Mesenchymal stem cell (in vitro differentiated cells and primary cell): ENCODE results near the gene AHRR.

Source experiments
- DNase-seq: peaks from one replicate; pipeline ENCODE4 v3.0.0-alpha.2; 2013
- H2AFZ ChIP-seq: one replicate; pipeline ENCODE4 v1.6.1; 2013; ENCODE audit warnings: low read depth, mild to moderate bottlenecking, control low read depth, inconsistent platforms, low read length, moderate library complexity
- H2AK5ac ChIP-seq: 2 replicates; pipeline ENCODE4 v1.6.1; 2013; ENCODE audit warnings: low read length, moderate library complexity, mild to moderate bottlenecking, inconsistent platforms; ENCODE audit not compliant: severe bottlenecking
- H2BK120ac ChIP-seq: one replicate; pipeline ENCODE4 v1.6.1; 2013; ENCODE audit warnings: low read depth, mild to moderate bottlenecking, inconsistent platforms, low read length, moderate library complexity
- H2BK12ac ChIP-seq, 2 experiments: one replicate each; pipeline ENCODE4 v1.6.1; 2013; ENCODE audit warnings: inconsistent platforms in 2 of 2, low read length in 2 of 2, mild to moderate bottlenecking in 2 of 2, moderate library complexity in 2 of 2, control low read depth in 1 of 2
- H2BK15ac ChIP-seq: one replicate; pipeline ENCODE4 v1.6.1; 2013; ENCODE audit warnings: mild to moderate bottlenecking, low read depth, inconsistent platforms; ENCODE audit not compliant: poor library complexity, severe bottlenecking
- H2BK5ac ChIP-seq: 2 replicates; pipeline ENCODE4 v1.6.1; 2013; ENCODE audit warnings: low read depth, mild to moderate bottlenecking, low read length, control low read depth, inconsistent platforms; ENCODE audit not compliant: poor library complexity, severe bottlenecking
- H3K14ac ChIP-seq, 2 experiments: one replicate each; pipeline ENCODE4 v1.6.1; 2013; ENCODE audit warnings: inconsistent platforms in 2 of 2, low read length in 2 of 2, control low read depth in 1 of 2, mild to moderate bottlenecking in 1 of 2, moderate library complexity in 1 of 2
- H3K18ac ChIP-seq, 2 experiments: one replicate each; pipeline ENCODE4 v1.6.1; 2013; ENCODE audit warnings: inconsistent platforms in 2 of 2, low read length in 2 of 2, control low read depth in 1 of 2, low read depth in 1 of 2, mild to moderate bottlenecking in 1 of 2
- H3K23ac ChIP-seq, 2 experiments: one replicate each; pipeline ENCODE4 v1.6.1; 2013; ENCODE audit warnings: inconsistent platforms in 2 of 2, low read length in 2 of 2, mild to moderate bottlenecking in 2 of 2, moderate library complexity in 2 of 2, control low read depth in 1 of 2
- H3K27ac ChIP-seq: 2 replicates; pipeline ENCODE4 v1.5.1; 2013; ENCODE audit warnings: mild to moderate bottlenecking, moderate library complexity, low read length, control low read depth, inconsistent platforms; ENCODE audit not compliant: poor library complexity, severe bottlenecking
- H3K27me3 ChIP-seq, 2 experiments: 2 replicates each; pipeline versions ENCODE4 v1.6.1 to v1.7.0; 2013; ENCODE audit warnings: low read length in 2 of 2, mild to moderate bottlenecking in 2 of 2, moderate library complexity in 2 of 2, control low read depth in 1 of 2, inconsistent platforms in 1 of 2; ENCODE audit not compliant: control insufficient read depth in 1 of 2, insufficient read depth in 1 of 2
- H3K36me3 ChIP-seq, 2 experiments: 2 replicates each; pipeline versions ENCODE4 v1.6.1 to v1.7.0; 2013; ENCODE audit warnings: low read length in 2 of 2, control low read depth in 1 of 2, inconsistent platforms in 1 of 2, low read depth in 1 of 2, mild to moderate bottlenecking in 1 of 2; ENCODE audit not compliant: insufficient read depth in 2 of 2, control insufficient read depth in 1 of 2
- H3K4ac ChIP-seq, 2 experiments: one replicate each; pipeline ENCODE4 v1.6.1; 2013; ENCODE audit warnings: inconsistent platforms in 2 of 2, low read length in 2 of 2, mild to moderate bottlenecking in 2 of 2, moderate library complexity in 2 of 2, control low read depth in 1 of 2, low read depth in 1 of 2
- H3K4me1 ChIP-seq: 2 replicates; pipeline ENCODE4 v1.6.1; 2013; ENCODE audit warnings: low read depth, low read length, control low read depth; ENCODE audit not compliant: control insufficient read depth, insufficient read depth
- H3K4me2 ChIP-seq: 2 replicates; pipeline ENCODE4 v1.6.1; 2013; ENCODE audit warnings: low read length, mild to moderate bottlenecking, inconsistent platforms; ENCODE audit not compliant: poor library complexity, severe bottlenecking
- H3K4me3 ChIP-seq, 2 experiments: 2 replicates each; pipeline versions ENCODE4 v1.5.1 to v1.7.0; 2013; ENCODE audit warnings: low read length in 2 of 2, mild to moderate bottlenecking in 2 of 2, control low read depth in 1 of 2, low read depth in 1 of 2; ENCODE audit not compliant: insufficient read depth in 1 of 2
- H3K79me1 ChIP-seq: replicated peaks from 2 replicates; pipeline ENCODE4 v1.6.1; 2013; ENCODE audit warnings: mild to moderate bottlenecking, control low read depth, low read length, inconsistent platforms; ENCODE audit not compliant: poor library complexity, severe bottlenecking
- H3K9ac ChIP-seq: 2 replicates; pipeline ENCODE4 v1.7.0; 2013; ENCODE audit warnings: mild to moderate bottlenecking, low read length, moderate library complexity
- H3K9me3 ChIP-seq: 2 replicates; pipeline ENCODE4 v1.7.0; 2013; ENCODE audit warnings: mild to moderate bottlenecking, low read length; ENCODE audit not compliant: control insufficient read depth
- H4K8ac ChIP-seq: one replicate; pipeline ENCODE4 v1.6.1; 2013; ENCODE audit warnings: inconsistent platforms, mild to moderate bottlenecking, low read length, moderate library complexity
- H4K91ac ChIP-seq: one replicate; pipeline ENCODE4 v1.6.1; 2013; ENCODE audit warnings: mild to moderate bottlenecking, low read length, inconsistent platforms
- WGBS: methylation state at CpG from one replicate; pipeline ENCODE4 v1.1.7; 2013; ENCODE audit warnings: mixed read lengths; 5-methylcytosine and 5-hydroxymethylcytosine counted together

The AHRR gene

DNA sequence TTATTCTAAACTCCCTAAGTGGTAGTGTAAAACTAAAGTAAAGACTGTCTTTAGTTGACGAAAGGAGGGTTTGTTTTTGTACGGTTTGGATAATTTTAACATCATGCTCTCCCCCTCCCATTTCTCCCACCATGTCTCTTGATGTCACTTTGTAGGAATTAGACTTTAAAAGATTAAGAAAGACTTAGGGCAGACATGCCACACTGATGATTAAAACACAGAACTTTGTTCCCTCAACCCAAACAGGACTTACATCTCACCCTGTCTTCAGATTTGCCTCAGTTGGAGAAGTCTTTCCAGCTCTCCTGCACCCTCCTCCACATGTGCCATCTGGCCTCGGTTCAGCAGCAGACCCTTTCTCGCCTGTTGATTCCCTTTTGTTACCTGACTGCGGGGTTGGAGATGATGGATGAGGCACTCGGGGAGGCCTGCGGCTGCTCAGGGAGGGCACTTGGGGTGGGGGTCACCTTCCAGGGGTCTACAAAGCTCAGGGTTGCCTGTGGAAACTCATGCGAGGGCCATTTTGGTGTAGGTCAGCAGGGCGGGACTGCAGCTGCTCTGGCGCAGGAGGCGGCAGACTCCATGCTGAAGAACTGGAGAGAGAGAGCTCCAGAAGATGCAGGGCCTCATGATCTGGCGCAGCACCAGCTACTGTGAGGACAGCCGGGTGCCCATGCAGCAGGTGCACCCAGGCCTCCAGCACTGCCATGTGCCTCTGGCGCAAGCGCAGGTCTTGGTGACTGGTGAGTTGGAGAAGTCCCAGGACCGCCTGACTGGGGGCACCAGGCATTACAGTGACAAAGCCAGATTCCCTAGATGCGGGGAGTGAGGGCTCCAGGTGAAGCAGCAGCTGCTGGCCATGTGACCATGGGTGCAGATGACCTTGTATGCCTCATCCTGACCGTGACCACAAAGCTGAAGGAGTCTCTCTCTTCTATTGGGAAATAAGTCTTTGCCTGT, 96.9 kb downstream of the AHRR start:
- Histone ChIP-seq H2BK12ac (no peak overlapping the region), H3K4me1 (peaks cover 13% of the 10 kb centered on the region), H3K27me3 (no peaks in the 10 kb centered on the region), H2BK15ac (no peak overlapping the region), H2AK5ac (no peak overlapping the region), H3K4me3 (no peak overlapping the region), H2BK120ac (no peak overlapping the region), H3K4me2 (no peak overlapping the region), H4K8ac (no peak overlapping the region), H3K9me3 (no peaks in the 10 kb centered on the region), H3K27ac (no peak overlapping the region), H3K18ac (no peak overlapping the region), H3K4ac (no peak overlapping the region), H3K36me3 (peaks cover 6 to 28% of the 10 kb centered on the region in 2 experiments), H3K23ac (no peak overlapping the region), H4K91ac (no peak overlapping the region), H2BK5ac (no peak overlapping the region), H3K9ac (peak overlapping the region; percentile 4), H3K79me1 (no peaks in the 10 kb centered on the region), H3K14ac (no peak overlapping the region), H2AFZ (no peak overlapping the region)
- peak; percentile 67 for DNase-seq
- WGBS, result 87% methylated on average over 16 of the region's 18 CpGs

DNA sequence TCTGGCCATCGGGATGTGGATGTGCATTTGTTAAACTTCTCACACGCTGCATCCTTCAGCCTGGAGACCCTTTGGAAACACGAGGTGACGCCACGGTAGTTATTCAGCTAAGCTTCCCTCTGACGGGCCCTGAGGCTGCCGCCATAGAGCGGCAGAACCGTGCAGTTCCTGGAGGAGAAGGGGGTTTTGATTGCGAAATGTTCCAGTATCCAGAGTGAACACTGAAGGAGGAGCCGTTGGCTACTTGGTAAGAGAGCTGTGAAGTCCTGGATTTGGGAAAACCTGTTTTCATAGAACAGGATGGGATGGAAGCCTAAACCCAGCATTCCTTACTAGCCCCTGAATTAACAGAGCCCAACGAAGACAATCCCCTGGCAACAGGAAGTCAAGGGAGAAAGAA, 98.5 kb downstream of the AHRR start:
- Histone ChIP-seq H3K36me3 (peaks cover 6 to 22% of the 10 kb centered on the region in 2 experiments), H3K9me3 (no peaks in the 10 kb centered on the region), H3K4me1 (peaks cover 20% of the 10 kb centered on the region), H3K27me3 (no peaks in the 10 kb centered on the region), H3K18ac (no peak overlapping the region), H3K4me2 (no peak overlapping the region), H3K14ac (no peak overlapping the region), H2AFZ (no peak overlapping the region), H2BK15ac (no peak overlapping the region), H2AK5ac (no peak overlapping the region), H3K27ac (no peak overlapping the region), H3K23ac (no peak overlapping the region), H4K8ac (no peak overlapping the region), H2BK12ac (no peak overlapping the region), H2BK120ac (no peak overlapping the region), H3K79me1 (no peaks in the 10 kb centered on the region), H3K4ac (no peak overlapping the region), H4K91ac (no peak overlapping the region), H3K4me3 (no peak overlapping the region), H2BK5ac (no peak overlapping the region), H3K9ac (no peak overlapping the region)
- 88% methylated on average over 12 of the region's 12 CpGs for WGBS
- DNase-seq, result peak; percentile 49

DNA sequence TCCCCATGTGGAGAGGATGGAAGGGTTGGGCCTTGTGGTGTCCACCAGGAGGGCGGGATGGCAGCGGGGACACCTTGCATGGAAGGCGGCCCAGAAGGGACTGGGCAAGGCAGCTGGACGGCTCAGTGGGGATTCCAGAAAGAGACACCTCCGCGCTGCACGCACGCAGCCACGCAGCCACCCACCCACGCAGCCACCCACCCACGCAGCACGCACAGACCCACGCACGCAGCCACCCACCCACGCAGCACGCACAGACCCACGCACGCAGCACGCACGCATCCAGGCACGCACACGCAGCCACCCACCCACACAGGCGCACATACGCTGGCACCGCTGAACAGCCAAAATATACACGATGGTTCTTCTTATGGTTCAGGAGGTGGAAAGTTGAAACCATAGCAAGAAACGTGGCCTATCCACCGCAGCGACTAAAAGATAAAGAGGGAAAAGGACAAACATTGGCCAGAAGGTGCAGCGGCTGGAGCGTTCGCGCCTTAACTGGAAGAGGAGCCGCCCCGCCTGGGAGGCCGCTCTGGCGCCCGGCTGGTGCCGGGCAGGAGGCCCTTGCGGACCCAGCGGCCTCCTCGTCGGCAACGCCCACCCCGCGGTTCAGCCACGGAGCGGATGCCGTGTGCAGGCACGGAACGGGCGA, 99.2 kb downstream of the AHRR start:
- Histone ChIP-seq H2BK120ac (peak overlapping the region; percentile 8), H2BK5ac (no peak overlapping the region), H3K4me2 (no peak overlapping the region), H4K91ac (no peak overlapping the region), H3K4me3 (no peak overlapping the region), H2AK5ac (no peak overlapping the region), H3K79me1 (no peaks in the 10 kb centered on the region), H2AFZ (no peak overlapping the region), H3K23ac (no peak overlapping the region), H3K27me3 (no peaks in the 10 kb centered on the region), H2BK12ac (no peak overlapping the region), H3K14ac (no peak overlapping the region), H3K4me1 (peaks cover 21% of the 10 kb centered on the region), H4K8ac (no peak overlapping the region), H3K9me3 (no peaks in the 10 kb centered on the region), H3K4ac (no peak overlapping the region), H2BK15ac (no peak overlapping the region), H3K9ac (no peak overlapping the region), H3K27ac (no peak overlapping the region), H3K18ac (no peak overlapping the region), H3K36me3 (peaks cover 6 to 24% of the 10 kb centered on the region in 2 experiments)
- 98% methylated on average over 52 of the region's 52 CpGs for WGBS
- DNase-seq, result no peak

DNA sequence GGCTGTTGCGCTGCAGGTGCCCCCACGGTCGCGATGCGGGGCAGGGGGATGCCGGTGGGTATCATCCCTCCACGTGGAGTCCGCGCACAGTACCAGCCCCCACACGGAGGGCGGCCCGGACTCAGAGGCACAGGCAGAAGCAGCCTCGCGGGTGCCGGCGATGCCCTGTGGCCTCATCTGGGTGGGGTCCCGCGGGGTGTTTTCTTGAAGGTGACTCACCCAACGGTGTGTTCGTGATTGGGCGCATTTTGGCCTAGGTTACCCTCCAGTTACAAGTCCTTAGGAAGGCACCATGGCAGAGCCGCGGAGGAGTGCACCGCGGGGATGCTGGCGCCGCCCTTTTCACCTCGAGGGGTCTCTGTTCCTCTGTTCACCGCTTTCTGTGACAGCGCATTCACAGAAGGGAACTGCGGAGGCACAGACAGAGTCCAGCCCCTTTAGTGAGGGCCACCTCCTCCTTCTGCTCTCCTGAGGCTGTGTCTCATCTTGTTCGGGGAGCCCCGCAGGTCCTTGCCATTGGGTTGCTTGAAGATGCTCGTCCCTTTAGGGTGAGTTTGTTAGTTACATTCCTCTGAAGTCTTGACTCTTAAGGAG, 99.9 kb downstream of the AHRR start:
- DNase-seq, result no peak
- Histone ChIP-seq H3K36me3 (peaks cover 3 to 26% of the 10 kb centered on the region in 2 experiments), H2BK12ac (no peak overlapping the region), H3K4me1 (peaks cover 17% of the 10 kb centered on the region), H4K91ac (no peak overlapping the region), H3K4me2 (no peak overlapping the region), H2BK15ac (no peak overlapping the region), H3K4ac (no peak overlapping the region), H3K23ac (no peak overlapping the region), H3K9me3 (no peaks in the 10 kb centered on the region), H3K79me1 (no peaks in the 10 kb centered on the region), H3K14ac (no peak overlapping the region), H2AK5ac (no peak overlapping the region), H2BK5ac (no peak overlapping the region), H3K27ac (no peak overlapping the region), H4K8ac (no peak overlapping the region), H3K18ac (no peak overlapping the region), H3K27me3 (no peaks in the 10 kb centered on the region), H2AFZ (no peak overlapping the region), H3K9ac (no peak overlapping the region), H2BK120ac (peak overlapping the region; percentile 8), H3K4me3 (no peak overlapping the region)
- WGBS, result 87% methylated on average over 34 of the region's 34 CpGs
